VCaP (cell line): ENCODE data around the gene NRXN3.

Experiments
- H3K27ac ChIP-seq: fragments of 450-650 bp; 2 replicates; pipeline ENCODE4 v1.5.1; 2017
- CTCF ChIP-seq: fragments of 450-650 bp; conservative IDR thresholded peaks from 2 replicates; pipeline ENCODE4 v1.5.1; 2017; ENCODE audit warnings: mild to moderate bottlenecking, moderate library complexity

Gene NRXN3

GRCh38 chr14:78933948-78934524, 763.9 kb downstream of the NRXN3 start:
- no peak overlapping the region for H3K27ac ChIP-seq
- peak; percentile 70 for TF ChIP-seq CTCF

GRCh38 chr14:78946949-78947348, 776.8 kb downstream of the NRXN3 start:
- no peak for TF ChIP-seq CTCF
- H3K27ac ChIP-seq, result no peak overlapping the region

GRCh38 chr14:78947681-78948080, 777.5 kb downstream of the NRXN3 start:
- no peak for TF ChIP-seq CTCF
- H3K27ac ChIP-seq, result no peak overlapping the region

GRCh38 chr14:78950649-78951048, 780.5 kb downstream of the NRXN3 start:
- H3K27ac ChIP-seq, result no peak overlapping the region
- no peak for TF ChIP-seq CTCF

- H3K27ac ChIP-seq, result no peak overlapping the region
- no peak for TF ChIP-seq CTCF
These were observed 781.4 kb downstream of the NRXN3 start for GRCh38 chr14:78951602-78952001.

- no peak overlapping the region for H3K27ac ChIP-seq
- peak; percentile 90 for TF ChIP-seq CTCF
These were observed 789.6 kb downstream of the NRXN3 start for GRCh38 chr14:78959674-78960264.

- H3K27ac ChIP-seq, result no peak overlapping the region
- TF ChIP-seq CTCF, result no peak
These were observed 797.1 kb downstream of the NRXN3 start for GRCh38 chr14:78967111-78967809.
